ENCODE results near the gene EGLN1.

Gene EGLN1

DNA sequence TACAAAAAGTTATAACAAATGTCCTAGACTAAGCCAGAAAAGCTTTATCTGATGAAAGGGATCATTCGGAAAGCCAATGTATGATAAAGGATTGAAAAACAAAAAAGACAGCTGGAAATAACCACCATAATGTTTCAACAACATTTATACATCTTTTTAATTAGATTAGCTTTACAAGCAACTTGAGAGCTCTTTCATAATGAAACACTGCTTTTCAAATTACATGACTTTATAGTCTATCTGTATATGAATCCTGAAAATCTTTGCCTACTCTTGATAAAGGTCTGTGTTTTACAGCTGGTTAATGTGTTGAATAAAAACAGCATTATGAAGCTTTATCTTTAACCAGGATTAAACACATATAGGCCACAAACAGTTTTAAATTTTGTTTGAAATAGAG, 58.5 kb downstream of the EGLN1 start:
- TF ChIP-seq CTCF (IDR thresholded peaks at IDR 0.05; ENCODE audit: low read length, missing control alignments): no peak
- no peak for DNase-seq (ENCODE audit: low read depth)
- no peak overlapping the region for H3K4me3 ChIP-seq (replicated peaks; ENCODE audit: low read depth, low read length)

DNA sequence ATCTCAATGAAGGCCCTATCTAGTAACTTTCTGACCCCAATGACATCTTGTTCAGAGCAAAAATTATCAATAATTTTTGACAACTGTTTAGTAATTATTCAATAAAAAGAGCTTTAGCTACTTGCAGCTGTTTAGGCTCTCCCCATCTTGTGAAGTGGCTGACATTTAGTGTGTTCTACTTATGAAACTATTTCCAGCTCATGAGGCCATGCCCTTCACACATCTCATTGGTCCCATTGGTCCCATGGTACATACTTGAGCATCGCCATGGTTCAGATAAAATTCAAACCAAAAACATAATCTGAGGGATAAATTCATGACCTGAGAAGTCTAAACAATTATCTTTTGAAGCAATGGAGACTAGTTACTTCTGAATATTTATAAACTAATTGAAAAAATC, 59.8 kb downstream of the EGLN1 start:
- no peak overlapping the region for H3K4me3 ChIP-seq (replicated peaks; ENCODE audit: low read depth, low read length)
- no peak for TF ChIP-seq CTCF (IDR thresholded peaks at IDR 0.05; ENCODE audit: low read length, missing control alignments)
- no peak for DNase-seq (ENCODE audit: low read depth)

DNA sequence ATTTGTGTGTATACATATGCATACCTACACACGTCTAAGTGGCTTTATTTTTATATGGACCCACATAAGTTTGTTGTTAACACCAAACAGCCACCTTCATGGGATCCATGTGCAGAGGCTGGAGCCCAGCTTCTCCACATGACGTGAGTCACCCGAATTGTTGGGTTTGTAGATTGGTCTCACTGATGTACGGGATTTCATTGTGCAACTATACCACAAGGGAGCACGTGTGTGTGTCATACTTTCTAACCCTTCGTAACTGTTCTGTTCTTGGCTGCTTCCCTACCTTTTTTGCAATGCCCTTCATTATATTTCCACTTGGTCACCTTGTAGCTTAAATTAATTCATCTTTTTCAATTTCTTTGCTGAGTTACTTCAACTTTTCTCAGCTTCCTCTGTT, 63.0 kb downstream of the EGLN1 start:
- H3K4me3 ChIP-seq (replicated peaks; ENCODE audit: low read depth, low read length): no peak overlapping the region
- TF ChIP-seq CTCF (IDR thresholded peaks at IDR 0.05; ENCODE audit: low read length, missing control alignments): no peak
- peak; percentile 95 for DNase-seq (ENCODE audit: low read depth)

DNA sequence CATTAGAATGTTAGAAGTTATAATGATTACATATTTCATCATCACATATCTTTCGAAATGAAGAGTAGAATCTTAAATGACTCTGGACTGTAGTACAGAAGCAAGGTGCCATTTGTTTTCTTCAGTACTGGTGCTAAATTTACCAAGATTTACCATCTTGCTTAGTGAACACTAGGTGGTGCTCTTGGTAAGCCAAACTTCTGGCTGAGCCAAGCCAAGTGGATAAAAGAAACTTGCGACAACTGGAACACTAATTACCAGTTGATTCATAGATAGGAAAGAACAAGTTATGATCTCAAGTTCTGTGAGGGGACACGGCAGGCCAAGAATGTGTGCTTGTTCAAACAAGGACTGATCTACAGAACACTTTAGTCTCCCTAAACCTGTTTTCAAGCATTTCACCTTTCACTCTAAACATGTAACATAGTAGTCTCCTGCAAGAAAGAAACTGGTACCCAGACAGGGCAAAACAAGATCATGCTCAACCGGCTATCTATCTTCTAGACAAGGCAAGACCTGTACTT, 64.2 kb downstream of the EGLN1 start:
- DNase-seq (ENCODE audit: low read depth): peak; percentile 81
- TF ChIP-seq CTCF (IDR thresholded peaks at IDR 0.05; ENCODE audit: low read length, missing control alignments): peak; percentile 76
- H3K4me3 ChIP-seq (replicated peaks; ENCODE audit: low read depth, low read length): no peak overlapping the region

GRCh38 chr1:231357187-231357772, 64.8 kb downstream of the EGLN1 start:
- DNase-seq (ENCODE audit: low read depth): no peak
- no peak overlapping the region for H3K4me3 ChIP-seq (replicated peaks; ENCODE audit: low read depth, low read length)
- no peak for TF ChIP-seq CTCF (IDR thresholded peaks at IDR 0.05; ENCODE audit: low read length, missing control alignments)

GRCh38 chr1:231355171-231355570, 66.9 kb downstream of the EGLN1 start:
- H3K4me3 ChIP-seq (replicated peaks; ENCODE audit: low read depth, low read length): no peak overlapping the region
- no peak for TF ChIP-seq CTCF (IDR thresholded peaks at IDR 0.05; ENCODE audit: low read length, missing control alignments)

More at GRCh38 chr1:231355171-231355570, 66.9 kb downstream of the EGLN1 start:
- DNase-seq (ENCODE audit: low read depth): no peak

Measured in fibroblast of pulmonary artery (primary cell).